ENCODE measurements around the gene PIK3R5. TPM values are rescaled to one million over a fixed set of nuclear protein-coding genes. Genes with fewer than 3 reads are reported as not detected.
"Not testable (repeated sequence)": the region's sequence is repeated elsewhere in the genome, so short reads cannot be mapped to it uniquely, and the experiment has no call there.

Gene PIK3R5
- total RNA-seq, 1 donor from 2014 or later, result not detected

DNA sequence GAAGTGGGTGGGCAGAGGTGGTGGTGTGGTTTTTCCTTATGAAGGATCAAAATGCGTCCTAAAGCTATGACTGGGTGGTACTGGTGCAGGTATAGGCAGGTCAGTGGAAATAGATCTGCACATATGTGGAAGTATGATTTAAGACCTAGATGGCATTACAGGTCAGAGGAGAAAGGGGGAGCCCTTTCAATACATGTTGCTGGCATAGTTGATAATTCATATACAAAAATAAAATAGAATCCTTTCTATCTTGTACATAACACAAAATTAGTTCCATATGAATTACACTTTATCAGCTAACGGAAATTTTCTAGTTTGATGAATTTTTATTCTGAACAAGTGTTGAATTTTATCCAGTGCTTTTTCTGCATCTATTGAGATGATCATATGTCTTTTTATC lies 20.8 kb upstream of the PIK3R5 start:
- DNase-seq (ENCODE audit: low read depth in 2 of 2), result no peak

DNA sequence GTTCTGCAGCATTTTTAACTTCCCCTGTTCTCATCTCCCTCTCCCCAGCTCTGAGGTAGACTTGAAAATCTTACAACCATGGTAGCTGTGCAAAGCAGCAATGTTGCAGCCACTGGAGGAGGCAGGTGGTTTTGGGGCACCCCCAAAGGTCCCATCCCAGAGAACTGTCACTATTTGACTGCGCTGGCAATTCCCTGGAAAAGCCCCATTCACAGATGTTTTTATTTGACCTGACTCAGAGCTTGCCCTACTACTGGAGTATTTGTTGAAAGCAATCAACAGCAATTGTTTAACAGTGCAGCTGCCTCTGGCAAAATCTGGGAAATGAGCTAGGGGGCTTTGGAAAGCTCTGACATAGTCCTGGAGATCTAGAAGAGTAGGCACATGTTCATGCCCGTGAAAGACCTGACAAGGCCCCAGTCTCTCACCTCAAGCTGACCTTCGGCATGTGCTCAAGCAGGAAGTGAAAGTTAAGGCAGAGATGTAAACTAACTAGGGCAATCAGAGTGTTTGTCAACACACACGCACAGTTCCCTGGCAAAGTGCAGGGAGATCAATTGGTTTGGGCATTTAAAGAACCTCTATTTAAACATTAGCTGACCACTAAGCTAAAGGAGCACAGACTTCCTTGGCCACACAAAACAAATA lies 19.7 kb upstream of the PIK3R5 start:
- DNase-seq (ENCODE audit: low read depth in 2 of 2), result no peak

DNA sequence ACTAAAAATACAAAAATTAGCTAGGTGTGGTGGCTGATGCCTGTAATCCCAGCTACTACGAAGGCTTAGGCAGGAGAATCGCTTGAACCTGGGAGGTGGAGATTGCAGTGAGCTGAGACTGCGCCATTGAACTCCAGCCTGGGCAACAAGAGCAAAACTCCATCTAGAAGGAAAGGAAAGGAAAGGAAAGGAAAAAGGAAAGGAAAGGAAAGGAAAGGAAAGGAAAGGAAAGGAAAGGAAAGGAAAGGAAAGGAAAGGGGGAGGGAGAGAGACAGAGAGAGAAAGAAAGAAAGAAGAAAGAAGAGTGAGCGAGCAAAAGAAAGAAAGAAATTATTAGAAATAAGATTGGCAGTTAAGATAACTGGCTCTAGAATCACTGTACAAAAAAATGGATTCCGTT lies 18.7 kb upstream of the PIK3R5 start:
- DNase-seq (ENCODE audit: low read depth in 2 of 2), result not testable (repeated sequence)

DNA sequence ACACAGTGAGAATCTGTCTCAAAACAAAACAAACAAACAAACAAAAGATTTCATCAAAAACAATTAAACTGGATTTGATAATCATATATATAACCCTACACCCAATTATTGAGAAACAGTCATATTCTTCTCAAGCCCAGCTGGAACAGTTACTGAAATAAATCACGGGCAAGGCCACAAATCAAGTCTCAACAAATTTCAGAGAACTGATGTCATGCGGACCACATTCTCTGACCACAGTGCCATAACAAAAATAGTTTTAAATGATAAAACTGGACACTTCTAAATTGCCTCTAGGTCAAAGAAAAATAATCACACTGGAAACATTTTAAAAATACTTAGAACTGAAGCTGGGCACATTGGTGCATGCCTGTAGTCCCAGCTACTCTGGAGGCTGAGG lies 15.9 kb upstream of the PIK3R5 start:
- no peak for DNase-seq (ENCODE audit: low read depth in 2 of 2)

DNA sequence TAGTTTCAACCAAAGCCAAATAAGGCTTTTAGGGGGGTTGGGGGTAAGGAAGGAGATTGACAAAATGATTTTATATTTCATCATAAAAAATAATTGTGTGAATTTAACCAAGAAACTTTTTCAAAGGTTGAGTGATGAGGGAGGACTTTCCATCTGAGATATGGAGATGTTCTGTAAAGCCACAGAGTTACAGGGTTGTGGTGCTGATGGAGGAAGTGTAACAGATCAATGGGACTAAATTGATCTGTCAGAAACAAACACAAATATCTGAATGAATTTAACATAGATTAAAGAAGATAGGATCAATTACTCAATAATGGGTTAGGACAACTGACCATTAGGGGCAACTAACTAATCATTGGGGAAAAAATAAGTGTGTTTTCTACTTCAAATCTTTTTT lies 14.2 kb upstream of the PIK3R5 start:
- no peak for DNase-seq (ENCODE audit: low read depth in 2 of 2)

DNA sequence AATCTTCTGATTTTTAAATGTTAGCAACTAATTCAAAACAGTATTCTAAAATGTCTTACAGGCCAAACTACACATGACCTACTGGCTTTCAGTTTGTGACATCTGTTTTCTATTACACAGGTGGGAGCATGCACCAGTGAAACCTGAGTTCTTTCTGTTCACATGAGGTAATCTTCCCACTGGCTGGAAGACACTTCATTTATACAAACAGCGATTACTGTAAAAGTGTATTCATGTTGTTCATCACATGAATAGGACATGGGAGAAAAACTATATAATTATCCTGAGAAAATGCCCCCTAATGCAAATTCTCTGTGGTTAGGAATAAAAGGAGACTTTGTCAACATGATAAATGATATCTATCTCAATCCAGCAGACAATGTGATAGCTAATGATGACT lies 11.1 kb upstream of the PIK3R5 start:
- no peak for DNase-seq (ENCODE audit: low read depth in 2 of 2)

DNA sequence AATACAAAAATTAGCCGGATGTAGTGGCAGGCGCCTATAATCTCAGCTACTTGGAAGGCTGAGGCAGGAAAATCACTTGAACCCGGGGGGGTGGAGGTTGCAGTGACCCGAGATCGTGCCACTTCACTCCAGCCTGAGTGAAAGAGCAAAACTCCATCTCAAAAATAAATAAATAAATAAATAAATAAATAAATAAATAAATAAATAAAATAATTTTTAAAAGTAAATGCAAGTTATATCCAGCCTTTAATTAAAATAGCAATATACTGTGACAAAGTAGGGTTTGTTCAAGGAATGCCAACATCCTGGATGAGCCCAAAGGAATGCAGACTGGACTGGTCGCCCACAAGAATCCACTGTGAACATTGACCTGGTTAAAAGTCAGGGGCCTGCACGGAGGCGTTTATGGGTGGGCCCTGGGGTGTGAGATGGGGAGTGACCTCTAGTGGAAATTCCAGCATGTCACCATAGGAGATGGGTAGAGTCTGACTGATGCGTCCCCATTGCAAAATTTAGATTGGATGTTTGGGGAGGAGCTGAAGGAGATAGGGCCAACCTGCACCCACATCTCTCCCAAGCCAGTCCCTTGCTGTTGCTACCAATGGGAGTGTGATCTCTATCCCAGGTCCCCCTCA lies 9.7 kb upstream of the PIK3R5 start:
- no peak for DNase-seq (ENCODE audit: low read depth in 2 of 2)

DNA sequence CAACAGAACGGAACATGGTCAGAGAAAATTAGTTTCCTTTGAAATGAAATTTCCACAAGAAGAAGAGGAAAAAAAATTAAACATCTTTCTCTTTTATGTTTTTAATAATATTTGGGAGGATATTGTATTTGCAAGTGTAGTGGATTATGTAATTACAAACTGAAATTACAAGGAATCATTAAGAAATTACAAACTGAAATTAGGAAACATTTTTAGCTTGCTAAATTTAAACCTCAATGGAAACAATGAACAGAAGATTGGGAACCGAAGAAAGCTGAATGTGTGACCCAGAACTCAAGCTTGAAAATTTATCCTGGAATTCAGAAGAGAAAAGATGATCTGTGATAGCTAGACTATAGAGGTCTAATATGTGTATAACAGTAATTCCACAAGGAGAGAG lies 4.4 kb upstream of the PIK3R5 start:
- no peak for DNase-seq (ENCODE audit: low read depth in 2 of 2)

DNA sequence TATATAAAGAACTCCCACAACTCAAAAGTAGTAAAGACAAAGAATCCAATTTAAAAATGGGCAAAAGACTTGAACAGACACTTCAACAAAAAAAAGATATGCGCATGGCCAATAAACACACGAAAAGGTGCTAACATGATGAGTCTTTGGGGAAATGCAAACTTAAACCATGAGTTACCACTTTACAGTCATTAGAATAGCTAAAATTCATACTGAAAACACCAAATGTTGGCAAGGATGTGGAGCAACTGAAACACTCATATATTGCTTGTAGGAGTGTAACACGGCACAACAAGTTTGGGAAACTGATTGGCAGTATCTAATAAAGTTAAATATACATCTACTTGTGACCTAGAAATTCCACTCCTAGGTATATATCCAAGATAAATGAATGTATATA lies 3.0 kb upstream of the PIK3R5 start:
- no peak for DNase-seq (ENCODE audit: low read depth in 2 of 2)

DNA sequence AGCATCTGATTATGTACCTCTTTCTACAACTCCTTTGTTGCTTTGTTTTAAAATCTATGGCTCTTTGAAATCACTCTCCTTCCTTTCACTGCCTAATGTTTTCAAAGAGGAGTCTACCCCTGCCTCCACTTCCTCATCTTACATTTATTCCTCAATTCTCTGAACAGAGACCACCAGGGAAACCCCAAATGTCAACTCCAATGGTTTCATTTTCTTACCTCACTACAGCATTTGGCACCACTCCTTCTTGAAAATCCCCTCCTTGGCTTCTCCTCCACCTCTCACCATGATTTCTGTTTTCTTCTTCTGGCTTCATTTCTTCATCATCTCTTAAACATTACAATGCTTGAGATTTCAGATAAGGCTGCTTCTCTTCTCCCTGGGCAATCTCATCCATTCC lies 2.4 kb upstream of the PIK3R5 start:
- DNase-seq (ENCODE audit: low read depth in 2 of 2), result no peak

DNA sequence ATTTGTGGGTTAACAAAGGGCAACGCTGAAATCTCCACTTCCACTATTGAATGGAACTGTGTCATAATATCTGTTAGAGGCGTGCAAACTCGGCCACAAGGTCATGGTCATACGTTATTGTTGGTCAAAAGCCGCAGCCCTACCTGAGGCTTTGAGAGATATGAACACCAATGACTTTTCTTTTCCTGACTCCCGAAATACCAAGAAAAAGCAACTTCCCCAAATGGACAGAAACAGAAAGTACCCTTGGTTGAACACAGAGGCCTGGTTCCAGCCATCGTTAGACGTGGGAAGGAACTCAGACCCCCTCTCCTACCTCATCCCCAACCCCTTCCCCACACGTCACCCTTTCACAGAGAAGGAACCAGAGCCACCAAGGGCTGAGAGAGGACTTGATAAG lies 1.4 kb upstream of the PIK3R5 start:
- DNase-seq (ENCODE audit: low read depth in 2 of 2), result no peak

DNA sequence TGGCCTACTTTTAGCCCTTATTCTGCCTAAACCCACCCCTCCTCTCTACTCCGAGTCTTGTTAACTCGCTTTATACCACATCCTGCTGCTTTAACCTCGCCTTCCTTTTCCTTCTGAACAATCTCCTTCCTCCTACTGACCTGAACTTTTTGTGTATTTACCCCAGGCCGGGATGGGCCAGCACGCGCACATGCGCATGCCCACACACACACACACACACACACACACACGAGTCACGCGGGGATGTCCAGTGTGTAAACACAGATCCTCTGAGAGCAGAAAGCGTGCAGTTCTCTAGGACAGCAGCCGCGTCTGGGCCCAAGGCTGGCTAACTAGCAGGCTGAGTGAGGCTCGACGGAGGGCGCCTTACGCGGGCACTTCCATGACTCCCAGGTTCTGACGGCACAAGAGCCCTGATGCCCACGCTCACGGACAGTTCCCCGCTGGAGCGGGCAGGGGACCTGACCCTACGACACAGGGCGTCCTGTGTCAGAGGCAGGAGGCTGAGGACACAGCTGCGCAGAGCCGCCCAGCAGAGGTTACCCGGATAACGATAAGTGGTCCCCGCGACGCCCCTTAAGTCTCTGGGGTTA lies 610 bp downstream of the PIK3R5 start:
- DNase-seq (ENCODE audit: low read depth in 2 of 2), result no peak

DNA sequence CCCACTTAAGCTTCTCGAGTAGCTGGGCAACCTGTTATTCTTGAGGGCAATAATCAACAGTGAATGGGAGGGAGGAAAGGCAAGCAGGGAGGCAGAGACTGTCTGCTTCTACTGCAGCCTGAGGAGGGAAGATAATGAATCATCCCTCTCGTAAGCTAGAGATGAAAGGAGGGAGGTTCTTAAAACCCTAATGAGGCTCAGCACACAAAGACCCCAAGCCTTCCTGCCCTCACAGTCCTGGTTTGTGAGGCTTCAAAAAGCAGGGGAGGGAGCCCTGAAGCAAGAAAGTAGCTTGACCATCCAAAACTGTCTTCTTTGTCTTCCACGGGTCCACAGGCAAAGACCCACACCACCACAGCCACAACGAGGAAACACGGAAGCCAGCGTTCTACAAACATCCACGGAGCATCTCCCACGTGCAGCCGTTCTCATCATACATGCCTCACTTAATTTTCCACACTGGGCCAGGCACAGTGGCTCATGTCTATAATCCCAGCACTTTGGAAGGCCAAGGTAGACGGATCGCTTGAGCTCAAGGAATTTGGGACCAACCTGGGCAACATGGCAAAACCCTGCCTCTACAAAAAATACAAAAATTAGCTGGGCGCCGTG lies 1.8 kb downstream of the PIK3R5 start:
- DNase-seq (ENCODE audit: low read depth in 2 of 2), result no peak

DNA sequence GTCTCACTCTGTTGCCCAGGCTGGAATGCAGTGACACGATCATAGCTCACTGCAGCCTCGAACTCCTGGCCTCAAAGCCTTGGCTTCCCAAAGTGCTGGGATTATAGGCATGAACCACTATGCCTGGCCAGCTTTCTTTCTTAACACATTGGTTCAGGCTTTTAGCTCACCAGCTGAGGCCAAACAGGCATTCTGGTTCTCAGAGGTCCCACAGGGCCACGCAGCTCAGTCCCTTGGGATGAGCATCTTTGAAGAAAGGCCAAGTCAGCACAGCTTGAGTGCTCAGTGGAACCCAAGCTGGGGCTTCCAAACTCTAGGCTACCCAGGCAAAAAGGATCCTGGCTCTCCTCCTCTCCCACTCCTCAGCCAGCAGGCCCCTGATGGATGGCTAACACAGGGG lies 2.5 kb downstream of the PIK3R5 start:
- no peak for DNase-seq (ENCODE audit: low read depth in 2 of 2)

DNA sequence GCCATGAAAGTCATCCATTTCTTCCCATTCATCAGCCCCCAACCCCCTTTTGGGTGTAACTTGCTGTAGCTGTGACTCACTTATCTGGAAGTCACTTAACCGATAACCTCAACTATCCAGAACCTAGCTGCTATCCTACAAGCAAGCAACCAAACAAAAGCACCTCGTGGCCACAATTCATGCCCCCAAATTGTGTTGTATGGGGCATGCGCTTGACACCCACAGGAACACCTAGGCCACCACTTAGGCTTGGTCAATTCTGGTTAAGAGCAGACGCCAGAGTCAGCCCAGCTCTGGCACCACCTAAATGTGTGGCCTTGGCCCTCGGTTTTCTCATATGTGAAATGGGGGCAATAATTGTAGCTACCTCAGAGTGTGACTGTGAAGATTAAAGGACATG lies 3.7 kb downstream of the PIK3R5 start:
- DNase-seq (ENCODE audit: low read depth in 2 of 2), result no peak

DNA sequence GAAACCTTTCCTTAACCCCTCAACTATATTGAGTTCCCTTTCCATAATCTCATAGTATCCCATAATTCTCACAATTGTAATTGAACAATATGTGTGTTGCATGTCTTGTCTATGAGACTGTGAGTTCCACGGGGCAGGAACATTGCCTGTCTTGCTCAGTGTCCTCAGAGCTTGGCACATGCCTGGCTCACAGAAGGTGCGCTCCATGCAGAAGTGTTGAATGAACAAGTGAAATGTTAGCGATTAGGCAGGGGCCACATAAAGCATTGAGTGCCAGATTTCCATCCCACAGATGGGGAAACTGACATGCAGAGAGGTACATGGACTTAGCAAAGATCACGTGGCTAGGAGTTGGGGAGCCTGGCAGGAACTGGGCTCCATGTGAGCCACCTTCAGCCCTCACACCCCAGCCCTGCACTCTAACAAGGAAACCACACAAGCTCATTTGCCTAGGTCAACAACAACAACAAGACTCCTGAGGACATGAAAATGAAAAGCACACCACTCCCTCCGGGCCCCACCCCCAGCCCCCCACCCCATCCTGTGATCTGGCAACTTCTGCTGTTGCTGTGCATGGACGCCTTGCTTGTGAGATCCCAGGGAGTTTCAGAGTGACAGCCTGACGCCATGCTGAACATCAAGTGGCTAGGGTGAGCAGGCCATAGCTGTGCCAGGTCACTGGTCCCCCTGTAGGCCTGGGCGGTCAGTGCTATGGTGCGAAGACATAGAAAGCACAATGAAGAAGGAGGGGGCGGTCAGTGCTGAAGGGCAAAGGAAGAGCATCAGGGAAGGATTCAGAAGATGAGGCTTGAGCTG lies 5.0 kb downstream of the PIK3R5 start:
- DNase-seq (ENCODE audit: low read depth in 2 of 2), result no peak

DNA sequence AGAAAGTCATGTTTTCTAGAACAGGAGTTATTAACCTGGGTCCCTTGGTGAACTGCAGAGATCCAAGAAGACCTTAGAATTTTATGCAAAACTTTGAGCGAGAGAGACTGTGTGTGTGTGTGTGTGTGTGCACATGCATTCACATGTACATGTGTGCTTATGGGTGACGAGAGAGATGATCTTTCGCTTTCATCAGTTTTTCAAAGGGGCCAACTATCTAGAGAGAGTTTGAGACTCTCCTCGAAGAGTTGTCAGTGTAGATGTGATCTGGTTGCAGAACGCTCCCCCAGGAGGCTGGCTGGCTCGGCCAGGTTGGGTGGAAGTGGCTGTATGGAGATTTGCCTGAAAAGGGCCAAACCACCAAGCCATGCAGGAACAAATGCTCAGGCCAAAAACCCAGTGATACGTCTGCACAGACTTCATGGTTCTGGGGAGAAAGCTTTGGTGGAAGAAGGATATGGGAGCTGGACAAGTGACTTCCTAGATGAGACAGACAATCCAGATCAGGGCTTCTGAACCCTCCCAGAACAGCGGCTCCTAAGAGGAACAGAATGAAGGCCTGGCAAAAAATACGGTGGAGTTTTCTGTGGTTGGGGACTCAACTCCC lies 6.1 kb downstream of the PIK3R5 start:
- DNase-seq (ENCODE audit: low read depth in 2 of 2), result no peak

DNA sequence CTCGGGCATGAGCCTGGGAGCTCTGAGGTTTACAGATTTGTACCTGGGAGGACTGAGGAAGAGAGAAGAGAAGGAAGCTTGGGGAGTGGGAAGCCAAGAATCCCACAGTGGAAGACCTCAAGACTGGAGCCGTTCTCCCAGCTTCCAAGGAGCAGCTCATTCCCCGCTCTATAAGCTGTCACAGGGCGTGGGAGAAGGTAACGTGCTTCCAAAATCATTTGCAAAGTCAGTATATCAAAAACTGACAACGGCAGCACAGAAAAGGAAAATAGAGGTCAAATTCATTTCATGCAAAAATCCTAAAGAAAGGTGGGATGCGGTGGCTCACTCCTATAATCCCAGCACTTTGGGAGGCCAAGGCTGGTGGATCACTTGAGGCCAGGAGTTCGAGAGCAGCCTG lies 7.8 kb downstream of the PIK3R5 start:
- DNase-seq (ENCODE audit: low read depth in 2 of 2), result no peak

DNA sequence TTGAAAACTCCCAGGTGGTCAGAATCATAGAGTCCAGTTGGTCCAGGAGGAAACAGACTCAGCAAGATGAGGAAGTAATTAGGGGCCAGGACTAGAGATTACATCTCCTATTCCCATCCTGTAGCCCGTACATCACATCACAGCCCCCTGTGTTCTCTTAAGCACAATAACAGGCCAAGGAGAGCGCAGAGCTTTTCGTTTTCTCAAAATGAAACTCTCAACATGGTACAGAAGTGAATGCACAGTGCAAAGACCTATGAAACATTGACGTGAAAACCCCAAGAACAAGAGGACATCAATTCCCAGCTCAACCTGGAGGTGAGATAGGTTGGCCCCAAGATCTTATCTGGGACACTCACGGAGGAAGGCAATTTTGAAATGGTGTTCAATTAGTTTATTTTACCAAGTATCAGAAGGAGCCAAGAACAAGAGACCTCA lies 9.0 kb downstream of the PIK3R5 start:
- no peak for DNase-seq (ENCODE audit: low read depth in 2 of 2)

DNA sequence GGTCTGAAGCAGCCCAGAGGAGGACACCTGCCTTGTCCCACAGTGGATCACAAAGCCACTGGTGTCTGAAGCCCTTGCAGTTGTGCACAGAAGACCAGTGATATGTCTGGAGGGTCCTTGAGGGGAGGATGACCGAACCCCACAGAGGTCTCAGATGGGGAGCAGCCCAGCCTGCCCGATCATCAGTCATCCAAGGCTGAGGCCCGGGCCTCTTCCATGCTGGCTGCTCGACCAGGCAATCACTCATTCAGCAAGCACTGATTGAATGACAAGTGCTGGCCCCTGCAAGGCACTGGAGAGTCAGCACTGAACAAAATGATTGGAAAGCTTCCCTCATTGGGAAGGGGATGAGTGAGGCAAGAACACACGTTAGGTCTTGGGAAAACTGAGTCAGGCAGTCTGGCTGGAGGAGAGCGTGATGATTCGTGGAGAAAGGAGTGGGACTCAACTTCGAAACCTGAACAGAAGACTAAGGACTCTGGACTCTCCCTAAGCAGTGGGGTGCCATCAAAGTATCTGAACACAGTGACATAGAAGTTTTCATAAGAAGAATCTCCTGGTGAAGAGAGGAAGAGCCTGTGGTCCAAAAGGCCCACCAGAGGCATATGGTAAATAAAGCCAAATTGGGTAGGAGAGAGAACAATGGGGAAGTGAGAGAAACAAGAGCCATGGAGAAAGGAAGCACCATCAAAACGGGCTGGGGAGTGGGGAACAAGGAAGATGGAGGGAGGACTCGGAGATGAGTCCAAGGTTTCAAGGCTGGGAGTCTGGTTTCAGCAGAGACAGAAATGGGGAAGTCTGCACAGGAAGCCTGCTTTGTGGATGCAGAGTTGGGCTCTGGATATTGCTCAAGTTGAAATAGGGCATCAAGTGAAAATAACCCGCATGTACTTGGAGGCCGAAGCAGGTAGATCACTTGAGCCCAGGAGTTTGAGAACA lies 10.2 kb downstream of the PIK3R5 start:
- DNase-seq (ENCODE audit: low read depth in 2 of 2), result no peak

Data from dermis microvascular lymphatic vessel endothelial cell (primary cell).